HG02970 (cell line): ENCODE measurements around the gene SUMF2.
A peak's percentile ranks its signal among the peaks of the same experiment; 100 is the strongest.
"Not testable (repeated sequence)": the region's sequence is repeated elsewhere in the genome, so short reads cannot be mapped to it uniquely, and the experiment has no call there.

ENCODE experiments used
- ATAC-seq: cut with Tn5 transposase; IDR thresholded peaks from one replicate; pipeline ENCODE4 v1.9.1; 2021; ENCODE audit warnings: mild to moderate bottlenecking, moderate library complexity, moderate number of reproducible peaks; ENCODE audit not compliant: unreplicated experiment, low FRiP score

Gene SUMF2

GRCh38 chr7:56053993-56054392 lies 10.1 kb upstream of the SUMF2 start:
- ATAC-seq: no peak

- no peak for ATAC-seq
Observed at GRCh38 chr7:56062382-56062781, 1.7 kb upstream of the SUMF2 start.

GRCh38 chr7:56063500-56063881 lies 595 bp upstream of the SUMF2 start:
- ATAC-seq: no peak

- ATAC-seq: not testable (repeated sequence)
Observed at GRCh38 chr7:56066376-56066775, 2.3 kb downstream of the SUMF2 start.

GRCh38 chr7:56074371-56074791 lies 10.3 kb downstream of the SUMF2 start:
- ATAC-seq: peak; percentile 84

GRCh38 chr7:56077681-56078080 lies 13.6 kb downstream of the SUMF2 start:
- no peak for ATAC-seq

GRCh38 chr7:56078196-56078595 lies 14.1 kb downstream of the SUMF2 start:
- no peak for ATAC-seq

GRCh38 chr7:56079450-56080185 lies 15.5 kb downstream of the SUMF2 start:
- ATAC-seq: no peak

GRCh38 chr7:56080726-56081435 lies 16.8 kb downstream of the SUMF2 start:
- ATAC-seq: not testable (repeated sequence)

GRCh38 chr7:56081626-56082340 lies 17.7 kb downstream of the SUMF2 start:
- ATAC-seq: no peak

- ATAC-seq: no peak
Observed at GRCh38 chr7:56083150-56083785, 19.2 kb downstream of the SUMF2 start.

GRCh38 chr7:56086761-56087160 lies 22.7 kb downstream of the SUMF2 start:
- ATAC-seq: no peak

GRCh38 chr7:56087445-56087844 lies 23.4 kb downstream of the SUMF2 start:
- ATAC-seq: no peak

GRCh38 chr7:56091591-56091990 lies 27.5 kb downstream of the SUMF2 start:
- ATAC-seq: no peak

GRCh38 chr7:56092388-56092787 lies 28.3 kb downstream of the SUMF2 start:
- not testable (repeated sequence) for ATAC-seq

- no peak for ATAC-seq
Observed at GRCh38 chr7:56092789-56093531, 28.9 kb downstream of the SUMF2 start, which contains the start of gene PHKG1. TSS of gene PHKG1 (minus strand) at chr7:56092952. CDS start at chr7:56088941, 4,011 bp downstream.

GRCh38 chr7:56097700-56098099 lies 33.6 kb downstream of the SUMF2 start:
- ATAC-seq: no peak

- not testable (repeated sequence) for ATAC-seq
Observed at GRCh38 chr7:56098187-56099008, 34.3 kb downstream of the SUMF2 start.

- ATAC-seq: no peak
Observed at GRCh38 chr7:56099653-56100052, 35.6 kb downstream of the SUMF2 start.
